ENCODE measurements around the gene PLCB1. TPM values are rescaled to one million over a fixed set of nuclear protein-coding genes. Genes with fewer than 3 reads are reported as not detected.

PLCB1 gene
- total RNA-seq, 1 donor from 2014 or later = 16.2 TPM

DNA sequence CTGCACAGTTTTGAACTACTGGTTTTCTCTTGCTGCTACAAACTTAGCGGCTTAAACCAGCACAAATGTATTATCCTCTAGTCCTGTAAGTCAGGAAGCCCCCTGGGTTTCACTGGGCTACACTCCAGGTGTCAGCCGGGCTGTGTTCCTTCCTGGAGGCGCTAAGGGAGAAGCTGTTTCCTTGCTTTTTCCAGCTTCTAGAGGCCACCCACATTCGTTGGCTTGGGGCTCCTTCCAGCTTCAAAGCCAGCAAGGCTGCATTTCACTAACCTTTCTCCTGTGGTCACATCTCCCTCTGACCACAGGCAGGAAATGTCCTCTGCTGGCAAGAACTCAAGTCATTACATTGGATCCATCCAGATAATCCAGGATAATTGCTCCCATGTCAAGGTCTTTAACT lies 586.2 kb downstream of the PLCB1 start:
- TF ChIP-seq, protein P1, sequence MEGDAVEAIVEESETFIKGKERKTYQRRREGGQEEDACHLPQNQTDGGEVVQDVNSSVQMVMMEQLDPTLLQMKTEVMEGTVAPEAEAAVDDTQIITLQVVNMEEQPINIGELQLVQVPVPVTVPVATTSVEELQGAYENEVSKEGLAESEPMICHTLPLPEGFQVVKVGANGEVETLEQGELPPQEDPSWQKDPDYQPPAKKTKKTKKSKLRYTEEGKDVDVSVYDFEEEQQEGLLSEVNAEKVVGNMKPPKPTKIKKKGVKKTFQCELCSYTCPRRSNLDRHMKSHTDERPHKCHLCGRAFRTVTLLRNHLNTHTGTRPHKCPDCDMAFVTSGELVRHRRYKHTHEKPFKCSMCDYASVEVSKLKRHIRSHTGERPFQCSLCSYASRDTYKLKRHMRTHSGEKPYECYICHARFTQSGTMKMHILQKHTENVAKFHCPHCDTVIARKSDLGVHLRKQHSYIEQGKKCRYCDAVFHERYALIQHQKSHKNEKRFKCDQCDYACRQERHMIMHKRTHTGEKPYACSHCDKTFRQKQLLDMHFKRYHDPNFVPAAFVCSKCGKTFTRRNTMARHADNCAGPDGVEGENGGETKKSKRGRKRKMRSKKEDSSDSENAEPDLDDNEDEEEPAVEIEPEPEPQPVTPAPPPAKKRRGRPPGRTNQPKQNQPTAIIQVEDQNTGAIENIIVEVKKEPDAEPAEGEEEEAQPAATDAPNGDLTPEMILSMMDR (IDR thresholded peaks at IDR 0.05; ENCODE audit: unreplicated experiment) = no peak
- H3K9me3 Mint-ChIP-seq (ENCODE audit: low read depth) = no peaks in the 10 kb centered on the region
- H3K4me1 Mint-ChIP-seq (ENCODE audit: low read depth) = no peaks in the 10 kb centered on the region
- no peak for DNase-seq (ENCODE audit: low spot score, unreplicated experiment)
- H3K27ac Mint-ChIP-seq = no peak overlapping the region
- H3K4me3 Mint-ChIP-seq (ENCODE audit: low read depth) = no peak overlapping the region
- H3K36me3 Mint-ChIP-seq (ENCODE audit: insufficient read depth) = no peaks in the 10 kb centered on the region
- no peaks in the 10 kb centered on the region for H3K27me3 Mint-ChIP-seq

- TF ChIP-seq, protein P1 (IDR thresholded peaks at IDR 0.05; ENCODE audit: unreplicated experiment) = no peak
- H3K36me3 Mint-ChIP-seq (ENCODE audit: insufficient read depth) = no peaks in the 10 kb centered on the region
- H3K9me3 Mint-ChIP-seq (ENCODE audit: low read depth) = no peaks in the 10 kb centered on the region
- H3K4me3 Mint-ChIP-seq (ENCODE audit: low read depth) = no peak overlapping the region
- no peaks in the 10 kb centered on the region for H3K27me3 Mint-ChIP-seq
- H3K27ac Mint-ChIP-seq = no peak overlapping the region
- no peaks in the 10 kb centered on the region for H3K4me1 Mint-ChIP-seq (ENCODE audit: low read depth)
- DNase-seq (ENCODE audit: low spot score, unreplicated experiment) = no peak
Observed at GRCh38 chr20:8720089-8720488, 588.0 kb downstream of the PLCB1 start.

GRCh38 chr20:8721098-8721497 lies 589.0 kb downstream of the PLCB1 start:
- Mint-ChIP-seq H3K27ac (no peak overlapping the region), H3K4me1 (ENCODE audit: low read depth) (no peaks in the 10 kb centered on the region), H3K27me3 (no peaks in the 10 kb centered on the region), H3K36me3 (ENCODE audit: insufficient read depth) (no peaks in the 10 kb centered on the region), H3K4me3 (ENCODE audit: low read depth) (no peak overlapping the region), H3K9me3 (ENCODE audit: low read depth) (no peaks in the 10 kb centered on the region)
- DNase-seq (ENCODE audit: low spot score, unreplicated experiment) = peak; percentile 16
- TF ChIP-seq, protein P1 (IDR thresholded peaks at IDR 0.05; ENCODE audit: unreplicated experiment) = peak; percentile 91

GRCh38 chr20:8722277-8722928 lies 590.3 kb downstream of the PLCB1 start:
- no peak for DNase-seq (ENCODE audit: low spot score, unreplicated experiment)
- no peaks in the 10 kb centered on the region for H3K9me3 Mint-ChIP-seq (ENCODE audit: low read depth)
- no peaks in the 10 kb centered on the region for H3K36me3 Mint-ChIP-seq (ENCODE audit: insufficient read depth)
- TF ChIP-seq, protein P1 (IDR thresholded peaks at IDR 0.05; ENCODE audit: unreplicated experiment) = peak; percentile 84
- no peaks in the 10 kb centered on the region for H3K4me1 Mint-ChIP-seq (ENCODE audit: low read depth)
- H3K4me3 Mint-ChIP-seq (ENCODE audit: low read depth) = no peak overlapping the region
- no peak overlapping the region for H3K27ac Mint-ChIP-seq
- H3K27me3 Mint-ChIP-seq = no peaks in the 10 kb centered on the region

- no peak for DNase-seq (ENCODE audit: low spot score, unreplicated experiment)
- Mint-ChIP-seq H3K4me3 (ENCODE audit: low read depth) (no peak overlapping the region), H3K36me3 (ENCODE audit: insufficient read depth) (no peaks in the 10 kb centered on the region), H3K27ac (no peak overlapping the region), H3K9me3 (ENCODE audit: low read depth) (no peaks in the 10 kb centered on the region), H3K27me3 (no peaks in the 10 kb centered on the region), H3K4me1 (ENCODE audit: low read depth) (no peaks in the 10 kb centered on the region)
- TF ChIP-seq, protein P1 (IDR thresholded peaks at IDR 0.05; ENCODE audit: unreplicated experiment) = no peak
Observed at GRCh38 chr20:8723296-8723695, 591.2 kb downstream of the PLCB1 start.

Data from progenitor cell of endocrine pancreas (in vitro differentiated cells).